ENCODE results near the gene C20orf144. TPM values are rescaled to one million over a fixed set of nuclear protein-coding genes. Genes with fewer than 3 reads are reported as not detected.
"Not testable (repeated sequence)": the region's sequence is repeated elsewhere in the genome, so short reads cannot be mapped to it uniquely, and the experiment has no call there.

Gene C20orf144
- total RNA-seq, 8 experiments from 2014 or later: 0.79 to 3.2 (median 1.3) TPM

- WGBS, 10 experiments: 70 to 98% (median 96%) methylated on average over 2 to 11 of the region's 28 CpGs; no CpG with 5 or more reads in 4 of the 10 experiments
- ATAC-seq (replicated peaks in 6 of 8): peak in 3 of 8 experiments; percentile 10 to 21 (median 14)
- in situ Hi-C loops (cut with MboI; ENCODE audit: low pct_unique_long_range_greater_than_20kb in 2 of 9, low sequenced_read_pairs in 9 of 9, unreplicated experiment in 9 of 9): loop anchor here in 1 of 9 experiments (10.0 kb wide), 1 partner anchor 190 kb away; no protein-coding TSS in a partner anchor
- Histone ChIP-seq H3K4me3 (no peak overlapping the region), H3K4me1 (replicated peaks in 1 of 2) (peaks cover 6% of the 10 kb centered on the region in 2 donors), H3K27ac (no peak overlapping the region)
These were observed 17.6 kb upstream of the C20orf144 start for GRCh38 chr20:33644313-33645071.

- Histone ChIP-seq H3K27ac (no peak overlapping the region), H3K4me3 (no peak overlapping the region), H3K4me1 (replicated peaks in 1 of 2) (peaks cover 7 to 11% of the 10 kb centered on the region in 2 donors)
- ATAC-seq (replicated peaks in 6 of 8): no peak
- 87 to 100% (median 95%) methylated on average over 1 to 4 of the region's 4 CpGs; no CpG with 5 or more reads in 6 of the 10 experiments for WGBS, 10 experiments
- in situ Hi-C loops (cut with MboI; ENCODE audit: low pct_unique_long_range_greater_than_20kb in 2 of 9, low sequenced_read_pairs in 9 of 9, unreplicated experiment in 9 of 9): loop anchor here in 1 of 9 experiments (10.0 kb wide), 1 partner anchor 190 kb away; no protein-coding TSS in a partner anchor
These were observed 17.1 kb upstream of the C20orf144 start for GRCh38 chr20:33645072-33645358.

- WGBS, 10 experiments: 0 to 100% (median 73%) methylated on average over 1 to 2 of the region's 2 CpGs; no CpG with 5 or more reads in 4 of the 10 experiments
- no peak overlapping the region for H3K27ac ChIP-seq
- in situ Hi-C loops (cut with MboI; ENCODE audit: low pct_unique_long_range_greater_than_20kb in 2 of 9, low sequenced_read_pairs in 9 of 9, unreplicated experiment in 9 of 9): loop anchor here in 1 of 9 experiments (10.0 kb wide), 1 partner anchor 191 kb away; no protein-coding TSS in a partner anchor
- no peak overlapping the region for H3K4me3 ChIP-seq
- no peak for ATAC-seq (replicated peaks in 6 of 8)
- peaks cover 7 to 12% of the 10 kb centered on the region in 2 donors for H3K4me1 ChIP-seq (replicated peaks in 1 of 2)
These were observed 16.7 kb upstream of the C20orf144 start for GRCh38 chr20:33645396-33645795.

GRCh38 chr20:33646191-33646590, 15.9 kb upstream of the C20orf144 start:
- no peak for ATAC-seq (replicated peaks in 6 of 8)
- WGBS, 10 experiments: 83 to 100% (median 94%) methylated on average over 1 to 5 of the region's 5 CpGs; no CpG with 5 or more reads in 5 of the 10 experiments
- Histone ChIP-seq H3K4me1 (replicated peaks in 1 of 2) (peaks cover 7 to 12% of the 10 kb centered on the region in 2 donors), H3K27ac (no peak overlapping the region), H3K4me3 (no peak overlapping the region)
- in situ Hi-C loops (cut with MboI; ENCODE audit: low pct_unique_long_range_greater_than_20kb in 2 of 9, low sequenced_read_pairs in 9 of 9, unreplicated experiment in 9 of 9): loop anchor here in 1 of 9 experiments (10.0 kb wide), 1 partner anchor 191 kb away; no protein-coding TSS in a partner anchor

GRCh38 chr20:33646959-33647602, 15.0 kb upstream of the C20orf144 start:
- H3K4me3 ChIP-seq; H3K27ac ChIP-seq; ATAC-seq (replicated peaks in 6 of 8): not testable (repeated sequence)
- in situ Hi-C loops (cut with MboI; ENCODE audit: low pct_unique_long_range_greater_than_20kb in 2 of 9, low sequenced_read_pairs in 9 of 9, unreplicated experiment in 9 of 9): loop anchor here in 1 of 9 experiments (10.0 kb wide), 1 partner anchor 192 kb away; no protein-coding TSS in a partner anchor
- H3K4me1 ChIP-seq (replicated peaks in 1 of 2): peaks cover 16 to 20% of the 10 kb centered on the region in 2 donors
- WGBS, 10 experiments: 67 to 100% (median 89%) methylated on average over 1 to 8 of the region's 14 CpGs; no CpG with 5 or more reads in 2 of the 10 experiments

GRCh38 chr20:33647603-33648395, 14.3 kb upstream of the C20orf144 start:
- in situ Hi-C loops (cut with MboI; ENCODE audit: low pct_unique_long_range_greater_than_20kb in 2 of 9, low sequenced_read_pairs in 9 of 9, unreplicated experiment in 9 of 9): loop anchor here in 1 of 9 experiments (10.0 kb wide), 1 partner anchor 193 kb away; no protein-coding TSS in a partner anchor
- Histone ChIP-seq H3K4me1 (replicated peaks in 1 of 2) (peaks cover 17 to 21% of the 10 kb centered on the region in 2 donors), H3K4me3 (no peak overlapping the region), H3K27ac (no peak overlapping the region)
- 7 to 100% (median 80%) methylated on average over 1 to 8 of the region's 11 CpGs; no CpG with 5 or more reads in 3 of the 10 experiments for WGBS, 10 experiments
- peak in 5 of 8 experiments; percentile 2 to 62 (median 14) for ATAC-seq (replicated peaks in 6 of 8)

GRCh38 chr20:33648396-33649004, 13.6 kb upstream of the C20orf144 start:
- peaks cover 21 to 24% of the 10 kb centered on the region in 2 donors for H3K4me1 ChIP-seq (replicated peaks in 1 of 2)
- no peak overlapping the region for H3K4me3 ChIP-seq
- peak in 3 of 8 experiments; percentile 2 to 17 (median 6) for ATAC-seq (replicated peaks in 6 of 8)
- 33 to 100% (median 93%) methylated on average over 1 to 12 of the region's 14 CpGs for WGBS, 10 experiments
- in situ Hi-C loops (cut with MboI; ENCODE audit: low pct_unique_long_range_greater_than_20kb in 2 of 9, low sequenced_read_pairs in 9 of 9, unreplicated experiment in 9 of 9): loop anchor here in 1 of 9 experiments (10.0 kb wide), 1 partner anchor 194 kb away; no protein-coding TSS in a partner anchor
- no peak overlapping the region for H3K27ac ChIP-seq

GRCh38 chr20:33649201-33649681, 12.9 kb upstream of the C20orf144 start:
- in situ Hi-C loops (cut with MboI; ENCODE audit: low pct_unique_long_range_greater_than_20kb in 2 of 9, low sequenced_read_pairs in 9 of 9, unreplicated experiment in 9 of 9): loop anchor here in 1 of 9 experiments (10.0 kb wide), 1 partner anchor 194 kb away; no protein-coding TSS in a partner anchor
- peak in 7 of 8 experiments; percentile 33 to 71 (median 67) for ATAC-seq (replicated peaks in 6 of 8)
- 0 to 100% (median 60%) methylated on average over 1 to 8 of the region's 19 CpGs; no CpG with 5 or more reads in 2 of the 10 experiments for WGBS, 10 experiments
- Histone ChIP-seq H3K4me3 (no peak overlapping the region), H3K27ac (peak overlapping the region in 1 of 2 donors; percentile 28), H3K4me1 (replicated peaks in 1 of 2) (peaks cover 21 to 24% of the 10 kb centered on the region in 2 donors)

- no peak for ATAC-seq (replicated peaks in 6 of 8)
- H3K27ac ChIP-seq: no peak overlapping the region
- WGBS, 10 experiments: 61 to 100% (median 95%) methylated on average over 1 to 5 of the region's 11 CpGs; no CpG with 5 or more reads in 1 of the 10 experiments
- in situ Hi-C loops (cut with MboI; ENCODE audit: low pct_unique_long_range_greater_than_20kb in 2 of 9, low sequenced_read_pairs in 9 of 9, unreplicated experiment in 9 of 9): loop anchor here in 3 of 9 experiments (10.0 kb wide), 2 partner anchors 185 to 195 kb away; no protein-coding TSS in a partner anchor
- H3K4me3 ChIP-seq: no peak overlapping the region
- H3K4me1 ChIP-seq (replicated peaks in 1 of 2): peaks cover 21 to 24% of the 10 kb centered on the region in 2 donors
These were observed 11.9 kb upstream of the C20orf144 start for GRCh38 chr20:33650111-33650752.

GRCh38 chr20:33650753-33651561, 11.2 kb upstream of the C20orf144 start:
- ATAC-seq (replicated peaks in 6 of 8): no peak
- WGBS, 10 experiments: 60 to 100% (median 92%) methylated on average over 1 to 7 of the region's 10 CpGs
- Histone ChIP-seq H3K4me1 (replicated peaks in 1 of 2) (peaks cover 21 to 24% of the 10 kb centered on the region in 2 donors), H3K4me3 (no peak overlapping the region), H3K27ac (no peak overlapping the region)
- in situ Hi-C loops (cut with MboI; ENCODE audit: low pct_unique_long_range_greater_than_20kb in 2 of 9, low sequenced_read_pairs in 9 of 9, unreplicated experiment in 9 of 9): loop anchor here in 3 of 9 experiments (10.0 kb wide), 2 partner anchors 186 to 196 kb away; no protein-coding TSS in a partner anchor
